HG03520 (cell line): Measurements from ENCODE around the gene SETD6.
"Not testable (repeated sequence)": the region's sequence is repeated elsewhere in the genome, so short reads cannot be mapped to it uniquely, and the experiment has no call there.

Experiments used
- ATAC-seq: cut with Tn5 transposase; IDR thresholded peaks from one replicate; pipeline ENCODE4 v1.9.1; 2021; ENCODE audit warnings: mild to moderate bottlenecking, moderate library complexity; ENCODE audit not compliant: unreplicated experiment

Gene SETD6

GRCh38 chr16:58537124-58537906 lies 22.0 kb downstream of the SETD6 start:
- ATAC-seq = no peak

GRCh38 chr16:58541711-58542110 lies 26.4 kb downstream of the SETD6 start:
- ATAC-seq = no peak

GRCh38 chr16:58542291-58542690 lies 27.0 kb downstream of the SETD6 start:
- ATAC-seq = no peak

- ATAC-seq = no peak
These were observed 28.4 kb downstream of the SETD6 start for GRCh38 chr16:58543685-58544084.

- no peak for ATAC-seq
These were observed 33.1 kb downstream of the SETD6 start for GRCh38 chr16:58548378-58548777.

GRCh38 chr16:58551496-58551895 lies 36.2 kb downstream of the SETD6 start:
- no peak for ATAC-seq

- ATAC-seq = no peak
These were observed 41.4 kb downstream of the SETD6 start for GRCh38 chr16:58556678-58557077.

GRCh38 chr16:58563235-58563634 lies 47.9 kb downstream of the SETD6 start:
- ATAC-seq = no peak

GRCh38 chr16:58563775-58564174 lies 48.5 kb downstream of the SETD6 start:
- ATAC-seq = no peak

- ATAC-seq = not testable (repeated sequence)
These were observed 50.4 kb downstream of the SETD6 start for GRCh38 chr16:58565697-58566096.
